K562 (cell line): ENCODE data around the gene CHD1L. TPM values are rescaled to one million over a fixed set of nuclear protein-coding genes. Genes with fewer than 3 reads are reported as not detected.
A peak's percentile ranks its signal among the peaks of the same experiment; 100 is the strongest.

Experiments
- ATAC-seq: fragments of 200-7000 bp; cut with Tn5 transposase; 3 replicates; pipeline ENCODE4 v1.9.1; 2020; ENCODE audit warnings: moderate library complexity
- BruUV-seq: library from RNA; stranded (reverse); fragments of 400-500 nt; replicated peaks from 2 replicates; lab custom pipeline; 2021; lab: Mats Ljungman, UMichigan
- CTCF ChIA-PET: fragments of 300-600 bp; formaldehyde crosslinking; extraction: SDS; loops from one replicate; lab custom pipeline; 2021; ENCODE audit warnings: low intra/inter-chr PET ratio; lab: Yijun Ruan, JAX
- POLR2A ChIA-PET: fragments of 300-600, 350-650 bp; sonication (Branson Sonifier 250); formaldehyde crosslinking; extraction: SDS; loops from one replicate; lab custom pipeline; 2021; ENCODE audit warnings: antibody characterized with exemption, inconsistent platforms; lab: Yijun Ruan, JAX
- DNase-seq, 4 experiments: peaks; one replicate each; pipeline versions ENCODE4 v3.0.0 to v3.0.0-alpha.2; 2011 to 2018; ENCODE audit warnings: low spot score in 3 of 4, mixed read lengths in 3 of 4; ENCODE audit errors: extremely low read depth in 1 of 4
- FAIRE-seq: peaks from 2 replicates; lab custom pipeline; 2011; peaks lifted over from hg19 to GRCh38; lab: Jason Lieb, UNC
- H2AFZ ChIP-seq: 2 replicates; pipeline ENCODE4 v1.6.0; 2011; ENCODE audit warnings: low read depth, low read length, control low read depth, inconsistent platforms
- H3K27ac ChIP-seq: fragments of 200-600 bp; 3 replicates; pipeline ENCODE4 v1.8.0; 2011; ENCODE audit warnings: low read depth, mild to moderate bottlenecking, control low read depth, inconsistent platforms, low read length, moderate library complexity, mixed read lengths; ENCODE audit errors: extremely low read depth
- H3K27me3 ChIP-seq, 2 experiments: fragments of 300-600 bp in 1 of 2; 2 replicates in 1 of 2; 3 replicates in 1 of 2; pipeline versions ENCODE4 v1.6.0 to v1.8.0; 2011; ENCODE audit warnings: inconsistent platforms in 2 of 2, low read length in 2 of 2, mild to moderate bottlenecking in 1 of 2, mixed read lengths in 1 of 2, moderate library complexity in 1 of 2; ENCODE audit not compliant: control insufficient read depth in 2 of 2, insufficient read depth in 2 of 2
- H3K36me3 ChIP-seq: fragments of 300-600 bp; 3 replicates; pipeline ENCODE4 v1.8.0; 2011; ENCODE audit warnings: mild to moderate bottlenecking, low read length, inconsistent platforms; ENCODE audit not compliant: control insufficient read depth, insufficient read depth
- H3K4me1 ChIP-seq, 2 experiments: fragments of 200-600 bp in 1 of 2; replicated peaks in 1 of 2; 2 replicates in 1 of 2; 3 replicates in 1 of 2; pipeline versions ENCODE4 v1.5.1 to v1.8.0; 2011; ENCODE audit warnings: inconsistent platforms in 2 of 2, low read length in 2 of 2, mild to moderate bottlenecking in 1 of 2, mixed read lengths in 1 of 2, moderate library complexity in 1 of 2; ENCODE audit not compliant: control insufficient read depth in 2 of 2, insufficient read depth in 2 of 2
- H3K4me2 ChIP-seq: 2 replicates; pipeline ENCODE4 v1.6.1; 2011; ENCODE audit warnings: low read length, control low read depth, inconsistent platforms, mixed read lengths; ENCODE audit not compliant: insufficient read depth
- H3K4me3 ChIP-seq: fragments of 200-600 bp; sonication (generic), shearing (Covaris generic); 2 replicates; pipeline ENCODE4 v1.5.1; 2016; ENCODE audit warnings: control low read depth, inconsistent platforms
- H3K79me2 ChIP-seq: fragments of 200-600 bp; 3 replicates; pipeline ENCODE4 v1.8.0; 2011; ENCODE audit warnings: low read length, inconsistent platforms; ENCODE audit not compliant: control insufficient read depth, insufficient read depth
- H3K9ac ChIP-seq, 2 experiments: 2 replicates each; pipeline versions ENCODE4 v1.6.0 to v1.6.1; 2011; ENCODE audit warnings: low read depth in 2 of 2, low read length in 2 of 2, control low read depth in 1 of 2, inconsistent platforms in 1 of 2, mild to moderate bottlenecking in 1 of 2, mixed read lengths in 1 of 2; ENCODE audit not compliant: insufficient read depth in 1 of 2
- H3K9me1 ChIP-seq: one replicate; pipeline ENCODE4 v1.6.0; 2011; ENCODE audit warnings: inconsistent platforms, mild to moderate bottlenecking, low read length, moderate library complexity; ENCODE audit not compliant: control insufficient read depth, insufficient read depth
- H3K9me3 ChIP-seq: replicated peaks from 2 replicates; pipeline ENCODE4 v1.5.1; 2011; ENCODE audit warnings: low read depth, low read length, inconsistent platforms; ENCODE audit not compliant: control insufficient read depth, insufficient read depth
- H4K20me1 ChIP-seq: replicated peaks from 2 replicates; pipeline ENCODE4 v1.6.1; 2011; ENCODE audit warnings: low read length, inconsistent platforms, mixed read lengths; ENCODE audit not compliant: control insufficient read depth, insufficient read depth
- ATF1 ChIP-seq, 2 experiments: fragments of 450-650 bp in 1 of 2; IDR thresholded peaks; 2 replicates each; pipeline ENCODE4 v1.6.1; 2016; ENCODE audit warnings: missing compliant biosample characterization in 1 of 2, missing genetic modification characterization in 1 of 2
- CHAMP1 ChIP-seq: fragments of 450-650 bp; IDR thresholded peaks from 2 replicates; pipeline ENCODE4 v1.6.1; 2016; ENCODE audit warnings: mild to moderate bottlenecking
- COPS2 ChIP-seq: fragments of 450-650 bp; conservative IDR thresholded peaks from 2 replicates; pipeline ENCODE4 v1.6.1; 2016; ENCODE audit warnings: mild to moderate bottlenecking, moderate library complexity
- ELF1 ChIP-seq: fragments of 200-800 bp; sonication (Bioruptor generic); IDR thresholded peaks from 2 replicates; pipeline ENCODE4 v1.6.1; 2016; ENCODE audit warnings: missing genetic modification characterization, missing compliant biosample characterization
- FOXP1 ChIP-seq: sonication (generic); formaldehyde crosslinking; IDR thresholded peaks from 2 replicates; pipeline ENCODE4 v1.8.0; 2022; ENCODE audit warnings: mild to moderate bottlenecking, missing genetic modification reagents
- MEF2D ChIP-seq: conservative IDR thresholded peaks from 2 replicates; pipeline ENCODE4 v1.6.1; 2016; ENCODE audit warnings: low read depth, missing genetic modification characterization, missing compliant biosample characterization
- PURB ChIP-seq: sonication (generic); formaldehyde crosslinking; IDR thresholded peaks from 2 replicates; pipeline ENCODE4 v1.9.0; 2021; ENCODE audit warnings: low read depth, mild to moderate bottlenecking, missing genetic modification reagents
- RFX5 ChIP-seq: IDR thresholded peaks from 2 replicates; pipeline ENCODE4 v1.6.1; 2011; ENCODE audit warnings: low read depth, mild to moderate bottlenecking, improper control_type of control experiment, low read length
- STAT5B ChIP-seq: fragments of 250-450 bp; sonication (Bioruptor Pico); IDR thresholded peaks from 2 replicates; pipeline ENCODE4 v1.8.0; 2021; ENCODE audit warnings: mild to moderate bottlenecking, inconsistent platforms
- U2AF1 ChIP-seq: fragments of 200-400 bp; formaldehyde crosslinking; optimal IDR thresholded peaks from 2 replicates; pipeline ENCODE3; 2017; ENCODE audit warnings: mild to moderate bottlenecking, low read depth, low read length, moderate library complexity
- ZNF263 ChIP-seq: sonication (generic); formaldehyde crosslinking; IDR thresholded peaks from 2 replicates; pipeline ENCODE4 v1.8.0; 2022; ENCODE audit warnings: mild to moderate bottlenecking, missing genetic modification reagents, borderline replicate concordance
- ZNF274 ChIP-seq: IDR thresholded peaks from 2 replicates; pipeline ENCODE4 v1.6.1; 2011; ENCODE audit warnings: low read depth, mild to moderate bottlenecking, low read length, moderate library complexity, borderline replicate concordance
- ZNF584 ChIP-seq: fragments of 200-800 bp; sonication (Bioruptor generic); IDR thresholded peaks from 2 replicates; pipeline ENCODE4 v1.6.1; 2016; ENCODE audit warnings: low read depth, mild to moderate bottlenecking, missing genetic modification characterization, missing compliant biosample characterization
- WGBS: fragments of 100-300 bp; shearing (Covaris generic); methylation state at CpG from one replicate; pipeline ENCODE4 v1.1.6; 2016; ENCODE audit warnings: low coverage, mixed read lengths; ENCODE audit not compliant: insufficient coverage; ENCODE audit errors: missing lambda C conversion rate; 5-methylcytosine and 5-hydroxymethylcytosine counted together
- in situ Hi-C: fragments of 300-500 bp; cut with MboI; formaldehyde crosslinking; loops from 4 replicates; pipeline ENCODE4 v1.15.0; 2018; ENCODE audit warnings: inconsistent platforms, mixed read lengths
- intact Hi-C: fragments of 100-400 bp; cut with micrococcal nuclease; formaldehyde crosslinking; loops from 2 replicates; pipeline ENCODE4 v1.14.2; 2022
- polyA plus RNA-seq, 8 experiments: library from polyadenylated mRNA; depleted of rRNA in 4 of 8; stranded (reverse) in 5 of 8; unstranded in 3 of 8; fragments of >200 nt; fragmentation: Nextera tagmentation in 2 of 8; fragmentation: Illumina TruSeq in 1 of 8; extraction: Ambion mirVana in 2 of 8; extraction: Trizol in 1 of 8; gene quantifications; 2 replicates each; pipeline versions ENCODE4 v1.2.1 to v1.2.3, GENCODE V29; 2011 to 2014; ENCODE audit warnings: inconsistent platforms in 1 of 8, missing spikeins in 1 of 8
- total RNA-seq, 7 experiments: library from RNA; depleted of rRNA in 6 of 7; stranded (reverse); fragments of >200 nt in 6 of 7; fragmentation: Illumina TruSeq in 2 of 7; extraction: Trizol in 2 of 7; gene quantifications; 2 replicates each; pipeline versions ENCODE4 v1.2.1 to v1.2.3, GENCODE V29; 2011 to 2021; ENCODE audit warnings: low replicate concordance in 1 of 7
- TF ChIP-seq, protein P1 (sequence below): fragments of 450-650 bp; IDR thresholded peaks from 2 replicates; pipeline ENCODE4 v1.6.1; 2018; ENCODE audit not compliant: partially characterized antibody

The CHD1L gene
- total and polyA plus RNA-seq, 9 of the 15 experiments (the other 6 are each of a cell fraction or from before 2014, with no cell fraction given): 25.0 to 93.3 (median 59.1) TPM

GRCh38 chr1:147214325-147214724, 28.2 kb upstream of the CHD1L start:
- Histone ChIP-seq H3K4me2 (no peak overlapping the region), H3K4me3 (no peak overlapping the region), H3K9me1 (no peaks in the 10 kb centered on the region), H3K9me3 (no peaks in the 10 kb centered on the region), H3K36me3 (no peaks in the 10 kb centered on the region), H3K27ac (no peak overlapping the region), H3K79me2 (no peaks in the 10 kb centered on the region), H3K4me1 (0 out of 5 replicates have a peak, but pooled peaks cover 0 to 3% of the 10 kb centered on the region in 2 experiments), H3K27me3 (peaks cover 5 to 18% of the 10 kb centered on the region in 2 experiments), H2AFZ (no peak overlapping the region), H3K9ac (no peak overlapping the region)
- no peak for FAIRE-seq
- BruUV-seq: no TSS peak
- in situ Hi-C loops (no loop called here), intact Hi-C loops (no loop called here)
- ATAC-seq: no peak
- ChIA-PET CTCF (no interaction called here), POLR2A (no interaction called here)
- no peak for DNase-seq
- WGBS: 0% methylated on average over 7 of the region's 7 CpGs
- no peak for TF ChIP-seq FOXP1 (CRISPR knock-in tag)
- TF ChIP-seq ZNF584: no peak
- TF ChIP-seq ELF1 (tag): no peak
- TF ChIP-seq ATF1 (CRISPR knock-in tag; IDR thresholded peaks at IDR 0.05): no peak
- TF ChIP-seq ATF1 (tag; IDR thresholded peaks at IDR 0.05): no peak
- TF ChIP-seq ZNF263 (CRISPR knock-in tag): no peak
- no peak for TF ChIP-seq ZNF274
- TF ChIP-seq STAT5B (CRISPR knock-in tag): no peak
- no peak for TF ChIP-seq COPS2
- TF ChIP-seq MEF2D (tag): peak; percentile 72
- no peak for TF ChIP-seq PURB (CRISPR knock-in tag)
- TF ChIP-seq, protein P1, sequence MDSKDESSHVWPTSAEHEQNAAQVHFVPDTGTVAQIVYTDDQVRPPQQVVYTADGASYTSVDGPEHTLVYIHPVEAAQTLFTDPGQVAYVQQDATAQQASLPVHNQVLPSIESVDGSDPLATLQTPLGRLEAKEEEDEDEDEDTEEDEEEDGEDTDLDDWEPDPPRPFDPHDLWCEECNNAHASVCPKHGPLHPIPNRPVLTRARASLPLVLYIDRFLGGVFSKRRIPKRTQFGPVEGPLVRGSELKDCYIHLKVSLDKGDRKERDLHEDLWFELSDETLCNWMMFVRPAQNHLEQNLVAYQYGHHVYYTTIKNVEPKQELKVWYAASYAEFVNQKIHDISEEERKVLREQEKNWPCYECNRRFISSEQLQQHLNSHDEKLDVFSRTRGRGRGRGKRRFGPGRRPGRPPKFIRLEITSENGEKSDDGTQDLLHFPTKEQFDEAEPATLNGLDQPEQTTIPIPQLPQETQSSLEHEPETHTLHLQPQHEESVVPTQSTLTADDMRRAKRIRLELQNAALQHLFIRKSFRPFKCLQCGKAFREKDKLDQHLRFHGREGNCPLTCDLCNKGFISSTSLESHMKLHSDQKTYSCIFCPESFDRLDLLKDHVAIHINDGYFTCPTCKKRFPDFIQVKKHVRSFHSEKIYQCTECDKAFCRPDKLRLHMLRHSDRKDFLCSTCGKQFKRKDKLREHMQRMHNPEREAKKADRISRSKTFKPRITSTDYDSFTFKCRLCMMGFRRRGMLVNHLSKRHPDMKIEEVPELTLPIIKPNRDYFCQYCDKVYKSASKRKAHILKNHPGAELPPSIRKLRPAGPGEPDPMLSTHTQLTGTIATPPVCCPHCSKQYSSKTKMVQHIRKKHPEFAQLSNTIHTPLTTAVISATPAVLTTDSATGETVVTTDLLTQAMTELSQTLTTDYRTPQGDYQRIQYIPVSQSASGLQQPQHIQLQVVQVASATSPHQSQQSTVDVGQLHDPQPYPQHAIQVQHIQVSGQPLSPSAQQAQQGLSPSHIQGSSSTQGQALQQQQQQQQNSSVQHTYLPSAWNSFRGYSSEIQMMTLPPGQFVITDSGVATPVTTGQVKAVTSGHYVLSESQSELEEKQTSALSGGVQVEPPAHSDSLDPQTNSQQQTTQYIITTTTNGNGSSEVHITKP: peak; percentile 33
- no peak for TF ChIP-seq U2AF1
- TF ChIP-seq CHAMP1: no peak
- no peak for TF ChIP-seq RFX5
- TF ChIP-seq, all 486 proteins: peak for 2
- no peaks in the 10 kb centered on the region for H4K20me1 ChIP-seq
